HTERT RPE-1 (cell line): Measurements from ENCODE around the gene CCN5.
"Not testable (repeated sequence)": the region's sequence is repeated elsewhere in the genome, so short reads cannot be mapped to it uniquely, and the experiment has no call there.

Experiments used
- in situ Hi-C: fragments of 300-500 bp; cut with MboI; formaldehyde crosslinking; loops from 4 replicates; pipeline ENCODE4 v1.14.3; 2020; ENCODE audit warnings: low sequenced_read_pairs

Gene CCN5

DNA sequence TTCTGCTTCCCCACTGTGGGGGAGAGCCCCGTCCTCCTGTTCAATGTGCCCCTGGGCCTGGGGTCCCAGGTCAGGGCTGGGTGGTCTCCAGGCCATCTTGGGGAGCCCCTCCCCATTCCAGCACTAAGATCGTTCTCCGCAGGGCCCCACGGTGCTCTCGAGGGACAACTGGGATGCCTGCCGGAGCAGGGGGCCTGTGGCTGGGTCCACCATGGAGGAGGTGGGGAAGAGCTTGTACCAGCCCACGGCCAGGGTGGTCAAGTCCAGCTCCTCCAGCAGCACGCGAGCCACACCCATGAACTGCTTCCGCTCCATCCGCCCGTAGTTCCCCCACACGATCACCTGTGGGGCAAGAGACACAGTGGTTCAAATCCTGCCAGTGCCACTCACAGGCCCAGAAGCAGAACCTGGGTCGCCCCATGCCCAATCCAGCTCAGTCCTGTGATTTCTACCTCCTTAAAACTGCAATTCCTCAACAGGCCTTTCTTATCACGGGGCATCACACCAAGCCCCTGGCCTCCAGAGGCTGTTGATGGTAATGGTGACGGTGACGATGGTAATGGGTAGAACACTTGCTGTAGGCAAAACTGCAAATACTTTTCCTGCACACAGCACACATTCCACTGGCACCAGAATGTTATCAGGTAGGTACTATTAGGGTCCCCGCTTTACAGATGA, 41.0 kb downstream of the CCN5 start:
- in situ Hi-C loops: no loop called here

DNA sequence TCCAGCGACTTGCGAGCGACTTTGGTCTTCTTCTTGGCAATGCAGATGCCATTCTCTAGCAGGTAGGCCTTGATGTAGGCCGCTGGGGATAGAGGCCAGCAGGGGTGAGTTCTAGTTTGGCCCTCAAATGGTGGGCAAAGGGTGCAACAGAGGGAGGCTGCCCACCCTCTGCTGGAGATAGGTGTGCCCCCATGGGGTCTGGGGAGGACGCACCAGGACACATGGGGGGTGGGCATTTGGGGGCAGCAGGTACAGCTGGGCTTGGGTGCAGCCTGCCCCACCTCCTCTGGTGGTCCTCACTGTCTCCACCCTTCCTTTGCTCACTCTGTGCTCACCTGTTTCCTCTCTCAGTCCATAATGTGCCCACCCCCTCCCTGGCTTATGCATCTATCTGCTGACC, 41.8 kb downstream of the CCN5 start:
- in situ Hi-C loops: no loop called here

DNA sequence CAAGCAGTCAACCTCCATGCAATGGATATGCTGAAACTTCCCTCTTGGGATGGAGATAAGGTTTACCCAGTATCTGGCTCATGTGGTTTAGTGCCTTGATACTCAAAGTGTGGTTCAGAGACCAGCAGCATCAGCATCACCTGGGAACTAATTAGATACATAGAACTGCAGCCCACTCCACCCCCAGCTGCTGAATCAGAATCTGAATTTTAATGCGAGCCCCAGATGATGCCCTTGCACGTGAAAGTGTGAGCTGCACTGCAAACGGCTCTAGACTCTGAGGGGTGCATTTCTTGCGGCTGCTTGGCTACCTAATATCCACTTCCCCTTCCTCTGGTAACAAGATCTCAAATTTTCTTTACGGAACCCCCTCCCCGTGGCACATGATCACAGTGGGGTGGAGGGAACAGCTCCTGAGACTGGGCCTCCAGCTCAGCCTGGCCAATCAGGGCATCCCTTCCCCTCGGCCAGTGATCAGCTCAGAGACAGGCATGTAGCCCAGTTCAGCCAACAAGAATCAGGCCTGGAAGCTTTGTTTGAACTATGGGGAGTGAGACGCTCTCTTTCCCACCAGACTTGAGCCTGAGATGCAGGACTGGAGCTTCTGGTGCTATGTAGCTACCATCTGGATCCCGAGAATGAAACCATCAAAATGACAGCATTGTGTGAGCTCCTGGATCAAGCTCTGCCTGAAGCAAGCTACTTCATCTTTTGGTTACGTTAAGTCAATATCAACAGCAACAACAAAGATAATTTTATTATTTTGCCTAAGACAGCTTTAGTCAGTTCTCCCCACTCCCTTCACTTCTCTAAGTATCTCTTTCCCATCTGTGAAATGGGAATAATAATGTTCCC, 43.3 kb downstream of the CCN5 start:
- in situ Hi-C loops: no loop called here

DNA sequence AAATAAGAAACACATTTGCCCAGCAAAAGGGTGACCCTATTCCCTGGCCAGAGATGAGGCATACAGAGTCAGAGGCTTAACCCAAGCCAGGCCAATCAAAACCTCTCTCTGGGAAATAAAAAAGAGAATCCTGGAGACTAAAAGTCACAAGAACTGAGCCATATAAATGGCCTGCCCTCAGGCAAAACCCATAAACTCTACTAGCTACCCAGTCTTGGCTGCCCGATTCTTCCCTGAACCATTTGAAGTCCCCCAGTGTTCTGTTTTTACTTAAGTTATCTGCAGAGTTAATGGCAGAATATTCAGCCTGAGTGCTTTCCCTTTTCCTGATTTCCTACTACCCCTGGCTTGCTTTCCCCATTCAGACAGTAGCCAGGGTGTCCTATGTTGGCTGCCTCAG, 44.4 kb downstream of the CCN5 start:
- in situ Hi-C loops: no loop called here

DNA sequence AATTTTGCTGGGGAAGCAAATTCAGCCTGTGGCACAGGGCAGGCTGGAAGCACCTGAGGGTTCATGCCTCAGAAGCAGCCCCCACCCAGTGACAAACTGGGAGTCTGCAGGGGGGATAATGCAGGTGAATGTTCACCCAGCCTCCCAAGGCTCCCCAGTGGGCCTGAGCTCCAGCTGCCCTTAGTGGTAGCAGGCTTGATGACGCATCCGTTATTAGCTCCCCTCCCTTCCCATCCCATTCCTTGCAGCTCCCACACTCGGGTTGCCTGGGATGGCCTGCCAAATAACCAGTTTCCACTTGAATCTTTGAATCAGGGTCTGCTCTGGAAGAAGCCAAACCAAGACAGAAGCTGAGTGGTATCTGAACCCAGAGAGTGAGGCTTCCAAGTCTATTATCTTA, 46.3 kb downstream of the CCN5 start:
- in situ Hi-C loops: no loop called here

DNA sequence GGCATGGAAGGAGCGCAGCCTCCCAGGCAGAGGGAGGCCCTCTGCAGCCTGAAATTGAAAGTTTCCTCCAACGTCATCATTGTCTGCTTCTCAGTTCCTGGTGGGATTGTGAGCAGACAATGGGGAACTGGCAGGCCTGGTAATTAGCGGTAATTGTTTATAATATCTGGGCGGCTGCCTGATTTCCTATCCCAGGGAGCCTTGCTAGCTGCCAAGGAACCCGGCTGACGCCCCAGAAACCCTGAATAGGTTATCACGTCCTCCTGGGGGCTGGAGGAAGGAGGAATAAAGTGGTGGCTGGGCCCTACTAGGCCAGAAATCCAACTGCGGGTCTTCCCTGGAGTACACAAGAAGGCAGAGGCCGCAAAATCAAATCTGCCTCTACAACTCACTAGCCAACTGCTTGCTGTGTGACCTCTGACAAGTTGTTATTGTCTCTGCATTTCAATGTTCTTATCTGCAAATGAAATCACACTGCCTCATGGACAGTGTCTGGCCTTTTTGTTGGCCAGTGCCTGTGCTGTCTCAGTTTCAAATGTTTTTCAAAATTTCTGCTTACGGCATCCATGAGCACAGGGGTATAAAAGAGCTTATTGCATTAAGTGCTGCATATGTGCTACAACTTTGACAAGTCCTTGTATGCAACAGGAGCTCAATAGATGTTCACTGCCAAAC, 47.4 kb downstream of the CCN5 start:
- in situ Hi-C loops: no loop called here

DNA sequence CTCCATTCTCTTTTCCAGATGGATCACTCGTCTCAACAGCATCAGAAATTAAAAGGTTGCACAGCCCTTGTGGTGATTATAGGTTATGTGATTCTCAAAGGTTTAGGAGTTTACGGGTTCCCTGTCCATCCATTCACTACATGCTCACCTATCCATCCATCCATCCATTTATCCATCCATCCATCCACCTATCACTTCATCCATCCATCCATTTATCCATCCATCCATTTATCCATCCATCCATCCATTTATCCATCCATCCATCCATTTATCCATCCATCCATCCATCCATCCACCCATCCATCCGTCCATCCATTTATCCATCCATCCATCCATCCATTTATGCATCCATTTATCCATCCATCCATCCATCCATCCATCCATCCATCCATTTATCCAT, 48.6 kb downstream of the CCN5 start:
- in situ Hi-C loops: not testable (repeated sequence)

DNA sequence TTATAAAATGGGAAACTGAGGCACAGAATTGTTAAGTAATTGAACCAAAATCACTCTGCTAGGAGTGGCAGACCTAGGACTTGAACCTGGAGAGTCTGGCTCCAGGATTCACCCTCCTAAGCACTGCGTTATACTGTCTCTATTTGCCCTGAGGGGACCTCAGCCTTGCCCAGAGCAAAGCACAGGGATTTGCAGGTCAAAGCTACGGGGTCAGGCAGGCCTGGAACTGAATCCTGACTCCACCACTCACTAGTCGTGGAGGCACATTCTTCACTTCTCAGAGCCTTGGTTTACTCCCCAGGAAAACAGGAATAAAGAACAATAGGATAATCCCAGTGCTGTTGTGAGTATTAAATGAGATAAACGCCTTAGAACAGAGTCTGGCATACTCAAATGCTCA, 49.9 kb downstream of the CCN5 start:
- in situ Hi-C loops: no loop called here

DNA sequence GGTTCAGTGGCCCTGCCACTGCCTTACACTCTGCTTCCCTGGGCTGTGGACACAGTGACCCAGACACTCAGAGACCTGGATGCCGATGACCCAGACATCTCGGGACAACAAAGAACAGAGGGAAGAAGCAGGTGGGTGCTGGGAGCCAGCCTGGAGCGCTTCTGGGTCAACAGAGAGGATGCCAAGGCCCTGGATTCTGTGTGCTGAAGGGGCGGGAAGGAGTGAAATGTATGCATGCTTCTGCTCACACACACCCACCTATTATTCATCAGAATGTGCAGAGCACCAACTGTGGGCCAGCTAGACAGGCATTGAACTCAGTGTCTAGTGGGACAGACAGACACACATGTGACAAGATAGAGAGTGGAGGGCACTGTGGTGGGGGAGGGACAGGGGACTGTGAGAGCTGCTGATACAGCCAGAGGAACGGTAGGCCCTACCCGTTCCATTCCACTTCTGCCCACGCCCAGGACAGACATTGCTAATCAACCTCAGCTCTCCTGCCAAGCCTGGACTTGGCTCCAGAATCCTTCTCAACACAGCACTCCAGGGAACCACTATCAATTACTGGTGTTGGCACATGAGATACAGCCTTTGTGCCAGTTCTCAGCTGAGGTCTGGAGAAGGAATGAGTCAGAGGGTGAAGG, 50.7 kb downstream of the CCN5 start:
- in situ Hi-C loops: no loop called here

DNA sequence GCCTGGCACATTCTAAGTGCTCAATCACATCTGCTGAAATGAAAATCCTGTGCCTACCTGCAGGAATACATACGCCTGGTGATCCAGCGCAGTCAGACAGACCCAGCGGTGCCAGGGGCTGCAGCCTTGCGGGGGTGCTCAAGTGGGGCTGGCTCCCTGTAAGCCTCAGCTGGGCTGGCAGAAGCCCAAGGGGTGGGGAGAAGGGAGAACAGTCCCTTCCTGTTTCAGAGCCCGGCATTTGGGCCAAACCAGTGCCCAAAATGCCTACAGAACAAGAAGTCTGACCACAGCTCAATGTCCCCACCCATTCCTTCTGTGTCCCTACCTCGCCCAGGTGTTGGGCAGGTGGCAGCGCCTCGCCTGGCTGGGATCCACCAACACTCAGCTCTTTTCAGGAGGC, 53.1 kb downstream of the CCN5 start:
- in situ Hi-C loops: no loop called here

DNA sequence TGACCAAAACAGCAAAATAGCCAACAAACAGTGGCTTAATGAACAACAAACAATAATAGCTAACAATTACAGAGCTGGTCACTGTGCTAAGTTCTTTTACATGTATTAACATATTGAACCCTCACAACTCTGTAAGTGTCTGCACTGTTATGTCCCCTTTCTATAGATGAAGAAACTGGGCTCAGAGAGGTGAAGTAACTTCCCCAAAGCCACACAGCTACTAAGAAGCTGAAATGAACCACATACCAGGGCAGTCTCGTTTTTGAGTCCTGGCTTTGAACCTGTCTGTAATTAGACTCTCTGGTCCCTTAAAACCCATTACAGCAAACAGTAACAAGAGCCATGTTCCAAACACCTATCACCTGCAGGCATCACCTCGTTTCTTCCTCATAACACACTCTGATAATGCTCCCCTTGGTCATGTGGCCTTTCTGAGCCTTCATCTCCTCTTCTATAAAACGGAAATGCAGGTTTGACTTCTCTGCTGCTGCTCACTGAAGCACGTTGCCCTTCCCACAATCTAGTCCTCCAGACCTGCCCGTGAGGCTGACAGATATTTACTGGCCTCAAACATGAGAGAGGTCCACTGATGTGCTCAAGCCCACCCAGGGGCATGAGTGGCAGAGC, 53.8 kb downstream of the CCN5 start:
- in situ Hi-C loops: no loop called here

DNA sequence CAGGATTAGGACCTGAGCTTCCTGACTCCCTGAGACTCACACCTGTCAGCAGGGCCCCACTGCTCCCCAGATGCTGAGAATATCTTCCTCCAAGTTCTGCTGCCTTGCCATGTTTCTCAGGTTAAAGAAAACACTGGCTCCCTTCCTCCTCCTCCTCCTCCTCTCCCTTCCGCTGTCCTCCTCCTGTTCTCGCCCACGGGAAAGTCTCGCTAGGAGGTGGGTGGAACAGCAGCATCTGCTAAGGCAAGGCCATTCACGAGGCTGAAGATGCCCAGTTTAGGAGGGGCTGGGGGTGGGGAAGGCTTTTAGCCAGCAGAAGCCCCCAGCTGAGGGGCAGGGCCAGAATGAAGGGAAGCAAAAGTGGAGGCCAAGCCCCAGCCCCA, 54.3 kb downstream of the CCN5 start:
- in situ Hi-C loops: no loop called here

DNA sequence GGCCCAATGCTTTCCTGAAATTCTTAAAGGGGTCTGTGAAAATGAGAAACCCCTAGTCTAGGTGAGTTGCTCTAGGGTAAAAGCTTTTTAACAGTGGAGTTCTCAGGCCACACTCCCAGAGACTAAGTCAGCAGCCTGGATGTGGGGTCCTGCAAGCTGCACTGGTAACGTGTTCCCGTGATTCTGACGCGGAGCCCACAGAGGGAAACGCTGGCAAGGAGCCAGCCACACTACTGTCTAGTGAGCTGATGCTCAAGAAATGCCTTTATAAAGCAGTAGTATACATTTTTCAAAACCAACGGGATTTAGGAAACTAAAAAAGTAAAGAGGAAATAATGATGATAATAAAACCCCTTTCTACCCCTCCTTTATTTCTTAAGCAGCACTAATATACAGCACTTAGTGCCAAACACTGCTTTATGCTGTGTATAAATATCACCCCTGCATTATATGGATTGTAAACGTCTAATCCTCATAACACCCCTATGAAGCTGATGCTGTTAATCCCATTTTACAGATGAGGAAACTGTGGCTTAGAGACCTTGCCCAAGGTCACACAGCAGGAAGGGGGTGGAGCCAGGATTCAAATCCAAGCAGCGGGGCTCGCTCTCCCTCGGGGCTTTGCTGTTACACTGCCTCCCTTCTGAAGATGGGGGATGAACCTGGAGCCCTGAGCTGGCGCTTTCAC, 55.5 kb downstream of the CCN5 start:
- in situ Hi-C loops: no loop called here

DNA sequence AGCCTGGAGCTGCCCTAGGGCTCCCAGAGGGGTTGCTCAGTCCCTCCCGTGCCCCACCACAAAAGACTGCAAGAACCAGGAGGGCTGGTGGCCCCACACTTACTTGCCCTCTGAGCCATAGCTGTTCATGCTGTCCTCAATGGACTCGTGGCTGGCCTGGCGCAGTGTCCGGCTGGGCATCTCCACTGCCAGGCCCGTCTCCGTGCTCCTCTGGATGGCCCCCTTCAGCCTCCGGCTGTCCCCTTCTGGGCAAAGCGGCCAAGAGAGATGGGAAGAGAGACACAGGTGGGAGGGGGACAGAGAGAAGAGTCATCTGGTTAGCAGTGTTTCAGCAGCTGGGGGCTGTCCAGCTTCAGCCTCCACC, 56.0 kb downstream of the CCN5 start:
- in situ Hi-C loops: no loop called here

DNA sequence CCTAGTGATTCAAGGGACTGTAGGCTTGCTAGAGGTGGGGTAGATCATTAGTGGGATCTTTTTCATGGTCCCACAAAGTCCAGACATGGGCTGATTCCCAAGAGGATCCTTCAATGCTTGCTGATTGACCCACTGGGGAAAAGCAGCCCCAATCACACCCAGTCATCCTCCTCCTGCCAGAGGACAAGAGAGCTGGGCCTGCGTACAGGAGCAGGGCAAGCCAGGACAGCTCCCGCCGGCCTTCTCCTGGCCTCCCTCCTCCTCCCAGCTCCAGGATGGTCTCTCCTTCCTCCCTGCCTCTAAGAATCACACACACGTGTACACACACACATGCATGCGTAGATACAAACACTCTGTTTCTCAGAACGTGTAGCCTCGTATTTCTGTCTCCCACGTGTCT, 57.5 kb downstream of the CCN5 start:
- in situ Hi-C loops: no loop called here

DNA sequence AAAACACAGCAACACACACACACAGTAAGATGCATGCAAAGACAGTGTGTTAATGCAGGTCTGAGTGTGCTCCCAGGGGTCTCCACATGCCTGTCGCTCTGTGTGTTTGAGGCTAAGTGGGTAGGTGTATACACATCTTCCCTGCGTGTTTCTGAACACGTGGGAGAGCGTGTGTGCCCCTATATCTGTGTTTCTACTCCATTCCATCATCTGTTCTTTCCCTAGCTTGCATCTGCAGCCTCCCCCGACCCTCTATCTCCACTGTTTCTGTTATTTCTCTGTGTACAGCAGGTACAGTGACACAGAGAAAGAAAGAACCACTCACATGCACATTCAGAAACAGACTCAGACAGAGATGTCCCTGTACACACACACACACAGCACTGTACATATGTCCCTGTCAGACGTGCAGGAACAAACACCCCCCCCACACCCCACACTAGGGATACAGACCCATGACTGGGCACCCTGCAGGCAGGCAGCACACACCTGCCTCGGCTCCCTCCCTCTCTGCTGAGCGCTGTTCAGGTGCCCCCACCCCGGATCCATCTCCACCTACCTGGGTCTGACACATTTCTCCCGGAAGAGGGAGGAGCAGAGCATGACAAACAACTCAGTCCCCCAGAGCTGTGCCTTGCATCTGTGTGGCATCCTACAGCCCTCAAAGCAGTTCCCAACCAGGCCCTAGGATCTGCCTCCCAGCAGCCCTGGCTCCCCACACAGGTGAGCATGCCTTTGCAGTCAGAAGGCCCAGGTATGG, 58.1 kb downstream of the CCN5 start:
- in situ Hi-C loops: no loop called here

DNA sequence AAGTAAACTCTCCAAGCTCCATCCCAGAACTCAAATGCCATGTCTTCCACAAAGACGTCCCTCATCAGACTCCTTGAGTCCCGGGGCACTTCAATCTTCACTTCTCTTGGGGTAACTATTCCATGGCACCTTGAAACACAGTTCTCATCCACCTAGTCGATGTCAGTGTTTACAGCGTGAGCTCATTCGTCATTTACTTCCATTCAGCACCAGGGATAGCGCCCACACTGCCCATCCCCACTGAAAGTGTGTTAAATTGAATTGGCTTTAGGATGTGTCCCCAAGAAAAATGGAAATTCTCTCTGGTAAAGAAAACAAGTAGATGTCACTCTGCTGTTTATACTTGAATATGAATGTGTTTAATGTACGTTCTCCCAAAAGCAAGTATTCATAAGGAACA, 61.8 kb downstream of the CCN5 start:
- in situ Hi-C loops: no loop called here
